T follicular helper cell (primary cell): ENCODE data around the gene STIL.
"Not testable (repeated sequence)": the region's sequence is repeated elsewhere in the genome, so short reads cannot be mapped to it uniquely, and the experiment has no call there.

Experiments
- DNase-seq: peaks from one replicate; pipeline ENCODE4 v3.0.0-alpha.2; 2020; ENCODE audit warnings: low read depth

STIL gene

GRCh38 chr1:47319968-47320367 lies 6.0 kb upstream of the STIL start:
- DNase-seq, result not testable (repeated sequence)

GRCh38 chr1:47317841-47318240 lies 3.9 kb upstream of the STIL start:
- DNase-seq, result no peak

DNA sequence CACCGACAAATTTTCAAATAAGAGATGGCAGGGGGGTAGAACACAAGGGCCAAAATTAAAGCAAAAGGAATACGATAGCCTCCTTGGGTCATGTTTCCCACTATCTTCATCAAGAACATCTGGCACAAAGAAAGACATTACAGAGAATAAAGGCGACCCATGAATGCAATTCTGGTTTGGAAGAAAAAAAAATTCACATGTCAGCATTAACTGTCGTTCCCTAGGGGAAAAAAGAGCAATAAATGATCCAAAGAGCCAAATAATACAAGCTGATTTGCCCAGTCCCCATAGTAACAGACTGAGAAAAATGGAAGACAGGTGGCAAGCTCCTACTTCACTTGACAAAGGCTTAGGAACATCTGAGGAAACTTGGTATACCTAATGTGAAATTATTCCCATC lies 4.5 kb downstream of the STIL start:
- no peak for DNase-seq

DNA sequence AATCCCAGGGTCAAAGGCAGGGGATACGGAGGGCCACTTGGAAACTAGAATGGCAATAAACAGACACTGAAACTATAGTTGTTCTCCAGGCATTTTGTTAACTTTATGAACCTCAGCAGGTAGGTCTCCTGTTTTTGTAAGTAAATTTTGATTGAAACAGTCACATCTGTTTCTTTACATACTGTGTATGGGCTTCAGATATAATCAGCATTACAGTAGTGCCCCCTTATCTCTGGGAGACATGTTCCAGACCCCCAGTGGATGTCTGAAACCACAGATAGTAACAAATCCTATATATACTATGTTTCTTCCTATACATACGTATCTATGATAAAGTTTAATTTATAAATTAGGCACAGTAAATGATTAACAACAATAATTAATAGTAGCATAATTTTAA lies 11.5 kb downstream of the STIL start:
- DNase-seq, result no peak

DNA sequence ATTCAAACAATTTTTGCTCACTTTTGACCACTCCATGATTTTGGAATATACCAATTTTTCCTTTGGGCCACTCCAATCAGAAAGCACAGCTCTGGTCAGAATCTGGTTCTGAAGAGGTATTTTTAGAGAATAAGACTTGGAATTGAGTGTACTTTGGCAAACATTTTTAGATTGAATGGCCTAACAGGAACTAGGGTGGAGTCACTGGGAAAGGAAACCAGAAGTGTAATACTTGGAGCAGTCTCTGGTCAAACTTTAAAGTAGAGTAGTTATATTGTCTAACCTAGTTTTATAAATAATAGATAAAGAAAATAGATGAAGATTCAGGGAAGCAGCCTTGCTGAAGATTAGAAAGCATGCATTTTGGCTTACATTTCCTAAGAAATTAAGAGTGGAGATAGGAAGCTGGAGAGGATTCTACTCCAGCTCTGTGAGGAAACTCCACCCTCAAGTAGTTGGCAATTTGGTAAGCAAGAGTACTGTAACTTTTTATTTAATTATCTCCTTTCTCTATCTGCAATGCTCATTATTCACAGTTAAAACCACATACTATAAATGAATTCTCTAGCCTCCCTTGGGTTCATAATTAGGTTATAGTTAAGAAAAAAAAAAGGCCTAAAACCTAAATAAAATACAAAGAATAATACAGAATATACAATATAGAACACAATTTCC lies 15.8 kb downstream of the STIL start:
- DNase-seq, result no peak

DNA sequence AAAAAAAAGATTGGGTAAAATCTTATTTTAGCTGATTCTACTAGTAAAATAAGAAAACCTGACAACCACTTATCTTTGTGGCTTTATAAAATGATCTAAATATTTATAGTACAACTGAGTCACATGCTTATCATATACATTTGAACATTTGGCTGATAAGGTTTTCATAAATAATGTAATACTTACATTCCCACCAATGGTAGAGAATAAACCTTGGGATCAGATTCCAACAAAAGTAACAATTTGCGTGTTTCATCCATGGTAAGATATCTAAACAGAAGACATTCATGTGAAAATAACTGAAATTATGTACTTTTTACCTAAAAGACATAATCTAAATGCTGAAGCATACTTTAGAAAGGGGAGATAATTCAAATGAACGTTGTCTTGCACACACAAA lies 18.4 kb downstream of the STIL start:
- no peak for DNase-seq

DNA sequence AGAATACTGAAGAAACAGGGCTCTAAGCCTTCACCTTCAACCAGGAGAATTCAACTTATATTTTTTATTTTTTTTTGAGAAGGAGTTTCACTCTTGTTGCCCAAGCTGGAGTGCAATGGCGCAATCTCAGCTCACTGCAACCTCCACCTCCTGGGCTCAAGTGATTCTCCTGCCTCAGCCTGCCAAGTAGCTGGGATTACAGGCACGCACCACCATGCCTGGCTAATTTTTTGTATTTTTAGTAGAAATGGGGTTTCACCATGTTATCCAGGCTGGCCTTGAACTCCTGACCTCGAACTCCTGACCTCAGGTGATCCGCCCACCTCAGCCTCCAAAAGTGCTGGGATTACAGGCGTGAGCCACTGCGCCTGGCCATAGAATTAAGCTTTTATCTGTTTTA lies 19.1 kb downstream of the STIL start:
- DNase-seq, result not testable (repeated sequence)

- DNase-seq, result not testable (repeated sequence)
These were observed 25.8 kb downstream of the STIL start for GRCh38 chr1:47288116-47288515.

DNA sequence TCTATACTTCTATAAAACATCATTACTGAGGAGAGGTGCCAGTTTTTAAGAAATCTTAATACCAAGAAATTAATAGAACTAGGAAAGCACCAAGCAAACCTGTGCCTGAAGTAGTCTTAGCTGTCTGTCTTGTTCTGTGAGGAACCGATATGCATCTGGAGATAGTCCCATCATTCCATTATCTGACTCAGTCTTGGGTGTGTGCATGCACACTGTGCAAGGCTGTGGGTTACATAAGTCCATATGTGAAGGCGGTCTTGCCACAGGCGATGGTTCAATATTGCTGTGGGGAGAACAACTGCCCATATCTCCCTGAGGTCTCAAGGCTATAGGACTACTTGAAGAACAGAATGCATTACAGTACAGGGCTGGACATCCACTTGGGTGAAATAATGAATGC lies 33.8 kb downstream of the STIL start:
- no peak for DNase-seq

DNA sequence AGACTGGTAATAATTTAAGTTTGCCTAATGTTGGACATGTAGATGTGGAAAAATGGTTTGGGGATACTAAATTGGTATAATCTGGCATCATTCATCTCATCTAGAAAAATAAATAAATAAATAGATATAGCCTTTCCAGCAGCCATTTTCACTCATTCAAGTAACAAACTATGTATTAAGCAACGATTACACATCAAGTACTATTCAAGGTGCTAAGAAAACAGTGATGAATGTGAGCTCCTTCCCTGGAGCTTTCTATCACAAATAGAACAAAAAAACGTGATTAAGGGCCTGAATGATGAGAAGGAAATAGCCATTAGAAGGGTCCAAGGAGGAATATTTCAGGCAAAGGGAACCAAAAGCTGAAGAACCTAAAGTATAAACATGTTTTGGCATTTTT lies 37.1 kb downstream of the STIL start:
- no peak for DNase-seq

GRCh38 chr1:47275811-47276210 lies 38.1 kb downstream of the STIL start:
- DNase-seq, result not testable (repeated sequence)

- not testable (repeated sequence) for DNase-seq
These were observed 48.4 kb downstream of the STIL start for GRCh38 chr1:47265529-47265928.

- DNase-seq, result no peak
These were observed 51.0 kb downstream of the STIL start for GRCh38 chr1:47262787-47263413.

DNA sequence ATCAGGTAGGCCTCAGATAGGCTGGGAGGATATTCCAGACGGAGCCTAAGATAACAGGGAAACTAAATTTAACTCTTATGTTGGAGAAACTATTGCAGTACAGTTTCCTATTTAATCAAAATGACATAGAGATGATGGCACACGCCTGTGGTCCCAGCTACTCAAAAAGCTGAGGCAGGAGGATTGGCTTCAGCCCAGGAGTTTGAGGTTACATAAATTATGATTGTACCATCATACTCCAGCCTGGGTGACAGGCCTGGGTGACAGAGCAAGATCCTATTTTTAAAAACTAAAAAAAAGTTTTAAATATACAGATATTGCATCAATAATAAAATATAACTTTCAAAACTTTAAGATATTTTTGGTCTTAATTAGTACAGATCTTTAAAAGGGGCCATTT lies 56.7 kb downstream of the STIL start:
- DNase-seq, result no peak

GRCh38 chr1:47252795-47253194 lies 61.2 kb downstream of the STIL start:
- DNase-seq, result no peak

DNA sequence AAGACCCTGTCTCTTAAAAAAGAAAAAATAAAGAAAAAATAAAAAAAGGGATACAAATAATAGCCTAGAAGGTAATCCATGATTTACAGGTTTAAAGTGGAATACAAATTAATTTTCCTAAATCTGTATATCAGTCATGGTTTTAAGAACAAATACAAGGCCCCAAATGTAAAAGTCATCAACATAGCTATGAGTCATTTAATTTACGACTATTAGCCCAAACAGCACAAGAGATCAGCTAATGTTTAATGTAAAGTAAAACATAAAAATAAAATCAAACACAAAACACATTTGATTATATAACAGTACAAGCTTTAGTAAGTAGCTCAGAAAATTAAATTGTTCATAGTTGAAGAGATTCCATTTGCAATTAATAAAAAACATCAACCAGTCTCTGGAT lies 61.6 kb downstream of the STIL start:
- no peak for DNase-seq

DNA sequence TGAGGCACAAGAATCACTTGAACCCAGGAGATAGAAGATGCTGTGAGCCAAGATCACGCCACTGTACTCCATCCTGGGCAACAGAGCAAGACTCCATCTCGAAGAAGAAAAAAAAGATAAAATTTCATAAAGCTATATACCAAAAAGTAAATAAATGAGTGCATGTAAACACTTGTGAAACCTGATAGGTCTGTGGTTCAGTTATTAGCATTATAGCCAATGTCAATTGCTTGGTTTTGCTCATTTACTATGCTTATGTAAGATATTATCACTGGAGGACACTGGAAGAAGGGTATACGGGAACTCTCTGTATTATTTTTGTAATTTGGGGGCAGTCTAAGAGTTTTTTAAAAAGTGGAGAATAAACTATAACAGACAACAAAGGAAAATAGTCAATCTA lies 64.2 kb downstream of the STIL start:
- DNase-seq, result no peak

- no peak for DNase-seq
These were observed 69.5 kb downstream of the STIL start for GRCh38 chr1:47244339-47244862.

DNA sequence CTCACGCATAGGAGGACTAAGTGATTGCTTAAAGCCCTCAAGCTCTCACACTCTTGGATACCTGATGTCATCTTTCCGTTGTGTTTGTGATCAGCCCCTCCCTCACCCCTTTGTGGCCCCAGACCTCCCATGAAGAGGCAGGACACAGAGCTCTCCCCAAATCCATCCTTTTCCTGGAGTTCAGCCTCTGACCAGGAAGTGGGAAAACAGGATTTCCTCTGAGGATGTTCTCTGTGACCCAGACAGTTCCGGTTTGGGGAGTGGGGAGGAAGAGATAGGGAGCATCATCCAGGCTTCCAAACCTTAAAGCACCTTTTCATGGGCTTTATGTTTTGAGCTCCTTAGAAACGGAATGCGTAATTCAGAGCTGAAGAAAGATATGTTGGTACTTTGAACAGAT lies 70.0 kb downstream of the STIL start:
- DNase-seq, result no peak

- DNase-seq, result no peak
These were observed 72.5 kb downstream of the STIL start for GRCh38 chr1:47241114-47242113.

GRCh38 chr1:47238935-47239592 lies 74.9 kb downstream of the STIL start:
- DNase-seq, result no peak

GRCh38 chr1:47235806-47236205 lies 78.1 kb downstream of the STIL start:
- no peak for DNase-seq
